IgD-negative memory B cell (primary cell): Measurements from ENCODE around the gene JMJD1C. TPM values are rescaled to one million over a fixed set of nuclear protein-coding genes. Genes with fewer than 3 reads are reported as not detected.
A peak's percentile ranks its signal among the peaks of the same experiment; 100 is the strongest.

Source experiments
- H3K27ac Mint-ChIP-seq, 3 donors: one replicate each; pipeline ENCODE4 v1.8.0; 2020 to 2022; ENCODE audit warnings: mild to moderate bottlenecking in 3 of 3, mixed read lengths in 3 of 3, moderate library complexity in 1 of 3
- H3K27me3 Mint-ChIP-seq: one replicate; pipeline ENCODE4 v1.8.0; 2021; ENCODE audit warnings: mixed read lengths
- H3K36me3 Mint-ChIP-seq: one replicate; pipeline ENCODE4 v1.8.0; 2020; ENCODE audit warnings: mild to moderate bottlenecking, mixed read lengths
- H3K4me1 Mint-ChIP-seq, 3 donors: one replicate each; pipeline ENCODE4 v1.8.0; 2020 to 2022; ENCODE audit warnings: mixed read lengths in 3 of 3, mild to moderate bottlenecking in 1 of 3
- H3K4me3 Mint-ChIP-seq, 4 donors: one replicate each; pipeline ENCODE4 v1.8.0; 2020 to 2022; ENCODE audit warnings: mild to moderate bottlenecking in 4 of 4, mixed read lengths in 4 of 4, moderate library complexity in 3 of 4
- H3K9me3 Mint-ChIP-seq, 3 donors: one replicate each; pipeline ENCODE4 v1.8.0; 2020 to 2021; ENCODE audit warnings: mixed read lengths in 3 of 3, mild to moderate bottlenecking in 1 of 3
- polyA plus RNA-seq: library from polyadenylated mRNA; unstranded; fragments of 300-500 nt; fragmentation: Illumina TruSeq; gene quantifications from one replicate; pipeline ENCODE4 v1.2.3, GENCODE V29; 2021

JMJD1C gene
- polyA plus RNA-seq, 1 donor from 2014 or later = 107 TPM

DNA sequence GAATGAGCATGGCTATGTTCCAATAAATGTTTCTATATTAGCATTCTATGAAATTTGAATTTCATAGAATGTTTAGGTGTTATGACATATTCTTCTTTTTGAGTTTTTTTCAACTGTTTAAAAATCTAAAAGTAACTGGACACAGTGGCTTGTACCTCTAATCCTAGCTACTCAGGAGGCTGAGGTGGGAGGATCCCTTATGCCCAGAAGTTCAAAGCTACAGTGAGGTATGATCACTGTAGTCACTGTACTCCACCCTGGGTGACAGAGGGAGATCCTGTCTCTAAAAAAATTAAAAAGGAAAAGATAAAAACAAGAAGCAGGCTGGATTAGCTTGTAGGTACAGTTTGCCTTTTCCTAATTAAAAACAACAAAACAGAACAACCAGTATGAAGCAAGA, 237.5 kb downstream of the JMJD1C start:
- peaks cover 35 to 53% (median 51%) of the 10 kb centered on the region in 3 donors for H3K4me1 Mint-ChIP-seq
- H3K36me3 Mint-ChIP-seq = peaks cover 2% of the 10 kb centered on the region
- no peaks in the 10 kb centered on the region for H3K9me3 Mint-ChIP-seq
- H3K27me3 Mint-ChIP-seq = no peaks in the 10 kb centered on the region
- H3K4me3 Mint-ChIP-seq = peak overlapping the region in 1 of 4 donors; percentile 0
- H3K27ac Mint-ChIP-seq = peak overlapping the region; percentile 14 to 47 (median 23)

DNA sequence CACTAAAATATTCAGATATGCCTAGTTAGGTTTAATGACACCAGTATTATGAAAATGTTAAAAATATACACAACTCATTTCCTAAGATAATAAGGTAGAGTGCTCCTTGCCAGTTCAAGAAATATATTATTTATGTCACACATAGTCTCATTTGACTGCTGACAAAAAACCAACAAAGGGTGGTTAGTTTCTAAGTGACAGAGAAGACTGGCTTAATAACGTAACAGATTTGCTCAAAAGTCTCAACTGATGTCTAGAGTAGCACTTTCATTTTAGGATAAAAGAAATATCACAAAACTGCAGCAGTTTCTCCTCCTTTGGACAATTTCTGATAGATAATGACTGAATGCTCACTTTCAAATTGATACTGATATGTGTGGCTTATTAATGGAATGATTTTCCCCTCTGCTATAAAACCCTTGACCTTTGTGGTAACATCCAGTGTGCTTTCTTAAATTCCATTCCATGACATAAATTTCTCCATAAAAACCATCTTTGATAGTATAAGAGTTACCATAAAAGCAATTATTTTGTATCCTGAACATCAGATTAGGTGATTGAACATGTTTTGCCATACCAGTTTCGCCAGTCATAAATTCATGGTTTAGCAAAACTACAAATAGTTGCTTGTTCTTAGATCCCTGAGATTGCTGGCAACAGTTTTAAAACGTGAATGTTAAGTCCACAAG, 238.4 kb downstream of the JMJD1C start:
- peaks cover 2% of the 10 kb centered on the region for H3K36me3 Mint-ChIP-seq
- H3K4me3 Mint-ChIP-seq = peak overlapping the region in 3 of 4 donors; percentile 0 to 63 (median 2)
- H3K4me1 Mint-ChIP-seq = peaks cover 35 to 52% (median 48%) of the 10 kb centered on the region in 3 donors
- H3K9me3 Mint-ChIP-seq = no peaks in the 10 kb centered on the region
- H3K27ac Mint-ChIP-seq = peak overlapping the region; percentile 23 to 67 (median 47)
- no peaks in the 10 kb centered on the region for H3K27me3 Mint-ChIP-seq

DNA sequence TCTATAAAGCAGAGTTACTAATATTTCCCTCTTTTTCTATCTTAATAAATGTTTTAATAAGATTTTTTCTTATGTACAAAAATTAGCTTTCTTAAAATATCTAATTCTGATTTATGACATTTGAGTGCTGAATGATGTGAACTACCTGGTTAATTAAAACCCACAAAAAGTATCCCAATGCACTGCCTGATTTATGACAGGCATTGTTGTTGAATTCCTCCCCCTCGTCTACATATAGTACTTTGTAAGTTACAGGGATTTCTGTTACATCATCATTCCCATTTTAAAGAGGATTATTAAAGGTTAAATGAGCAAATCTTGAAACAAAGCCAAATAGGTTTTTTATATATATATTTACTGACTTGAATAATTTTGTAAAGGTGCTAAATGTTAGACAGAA, 241.5 kb downstream of the JMJD1C start:
- H3K4me3 Mint-ChIP-seq = no peak overlapping the region
- H3K9me3 Mint-ChIP-seq = no peaks in the 10 kb centered on the region
- H3K36me3 Mint-ChIP-seq = no peaks in the 10 kb centered on the region
- no peak overlapping the region for H3K27ac Mint-ChIP-seq
- no peaks in the 10 kb centered on the region for H3K27me3 Mint-ChIP-seq
- H3K4me1 Mint-ChIP-seq = peaks cover 48 to 66% (median 63%) of the 10 kb centered on the region in 3 donors

DNA sequence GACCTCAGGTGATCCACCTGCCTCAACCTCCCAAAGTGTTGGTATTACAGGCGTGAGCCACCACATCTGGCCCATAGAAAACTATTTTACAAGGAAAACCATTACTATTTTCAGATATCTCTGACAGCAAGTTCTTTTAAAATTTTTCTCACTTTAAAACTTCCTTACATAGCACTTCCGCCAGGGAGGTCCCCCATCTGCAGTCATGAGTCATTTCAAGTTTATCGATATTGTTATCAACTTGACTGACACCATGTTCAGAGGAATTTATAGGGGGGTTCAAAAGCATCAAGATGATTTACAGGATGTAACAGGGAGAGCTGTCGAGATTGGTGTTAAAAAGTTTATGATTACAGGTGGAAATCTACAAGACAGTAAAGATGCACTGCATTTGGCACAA, 243.8 kb downstream of the JMJD1C start:
- no peaks in the 10 kb centered on the region for H3K36me3 Mint-ChIP-seq
- peak overlapping the region in 3 of 4 donors; percentile 20 to 39 (median 33) for H3K4me3 Mint-ChIP-seq
- H3K27me3 Mint-ChIP-seq = no peaks in the 10 kb centered on the region
- peaks cover 55 to 60% (median 58%) of the 10 kb centered on the region in 3 donors for H3K4me1 Mint-ChIP-seq
- no peaks in the 10 kb centered on the region for H3K9me3 Mint-ChIP-seq
- peak overlapping the region; percentile 2 to 87 (median 77) for H3K27ac Mint-ChIP-seq

DNA sequence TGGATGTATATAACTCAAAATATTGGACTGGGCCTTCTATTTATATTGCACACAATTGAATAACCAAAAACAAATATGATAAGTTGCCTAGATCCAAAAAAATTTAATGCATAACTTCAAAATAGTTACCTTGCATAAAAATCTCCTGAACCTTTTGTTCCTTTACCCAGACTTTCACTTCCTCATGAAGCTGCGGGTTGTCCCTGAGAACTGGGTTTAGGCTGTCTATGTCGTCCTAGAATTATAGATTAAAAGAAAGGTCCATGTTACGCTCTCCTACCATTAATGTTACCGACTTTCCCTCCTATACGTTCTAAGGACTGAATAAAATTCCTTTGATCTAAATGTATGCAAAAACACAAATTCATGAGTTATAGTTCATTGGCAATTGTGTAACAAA, 246.0 kb downstream of the JMJD1C start:
- H3K27me3 Mint-ChIP-seq = no peaks in the 10 kb centered on the region
- H3K4me1 Mint-ChIP-seq = peaks cover 46 to 50% (median 48%) of the 10 kb centered on the region in 3 donors
- H3K36me3 Mint-ChIP-seq = no peaks in the 10 kb centered on the region
- no peaks in the 10 kb centered on the region for H3K9me3 Mint-ChIP-seq
- peak overlapping the region; percentile 15 to 58 (median 39) for H3K27ac Mint-ChIP-seq
- peak overlapping the region in 3 of 4 donors; percentile 24 to 59 (median 31) for H3K4me3 Mint-ChIP-seq

DNA sequence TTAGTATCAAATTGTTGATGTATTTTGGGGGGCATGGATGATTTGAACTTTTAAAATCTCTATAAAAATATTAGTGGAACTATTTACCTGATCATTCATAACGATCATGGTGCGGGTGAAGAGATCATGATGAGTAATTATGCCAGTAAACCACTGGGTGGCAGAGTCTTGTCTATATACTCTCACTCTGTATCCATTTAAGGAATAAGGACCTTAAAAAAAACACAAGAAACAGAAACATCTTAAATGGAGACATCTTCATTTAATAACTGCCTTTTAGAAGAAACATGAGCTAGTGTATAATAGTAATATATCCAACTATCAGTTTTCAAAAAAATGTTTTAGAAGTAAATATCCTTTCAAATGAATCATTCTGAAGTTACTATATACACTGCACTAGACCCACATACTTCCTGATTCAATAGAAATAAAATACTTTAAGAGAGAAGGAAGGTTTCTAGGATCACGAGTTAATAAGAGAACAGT, 248.6 kb downstream of the JMJD1C start:
- Mint-ChIP-seq H3K36me3 (peaks cover 3% of the 10 kb centered on the region), H3K4me3 (no peak overlapping the region), H3K27me3 (no peaks in the 10 kb centered on the region), H3K9me3 (no peaks in the 10 kb centered on the region), H3K27ac (peak overlapping the region; percentile 18 to 52 (median 39)), H3K4me1 (peaks cover 48 to 52% (median 50%) of the 10 kb centered on the region in 3 donors)

DNA sequence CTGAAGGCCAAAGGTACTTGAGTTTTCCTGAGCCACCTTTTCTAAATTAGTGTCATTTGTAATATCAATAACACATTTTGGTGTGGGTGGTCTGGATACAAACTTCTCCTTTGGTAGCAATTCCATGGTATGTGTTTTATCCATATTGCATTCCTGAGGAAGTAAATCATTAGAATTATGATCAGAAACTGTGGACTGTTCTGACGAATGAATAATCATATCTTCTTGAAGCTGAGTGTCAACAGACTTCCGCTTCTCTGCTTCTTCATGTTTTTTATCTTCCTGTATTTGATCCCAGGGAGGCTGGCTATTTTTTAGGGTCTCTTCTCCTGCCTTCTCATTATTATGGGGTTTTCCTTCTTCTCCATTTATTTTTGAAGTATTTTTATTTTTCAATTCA, 251.2 kb downstream of the JMJD1C start:
- Mint-ChIP-seq H3K27me3 (no peaks in the 10 kb centered on the region), H3K9me3 (no peaks in the 10 kb centered on the region), H3K4me1 (peaks cover 38 to 41% (median 41%) of the 10 kb centered on the region in 3 donors), H3K27ac (peak overlapping the region; percentile 1 to 91 (median 87)), H3K4me3 (no peak overlapping the region), H3K36me3 (peaks cover 11% of the 10 kb centered on the region)

DNA sequence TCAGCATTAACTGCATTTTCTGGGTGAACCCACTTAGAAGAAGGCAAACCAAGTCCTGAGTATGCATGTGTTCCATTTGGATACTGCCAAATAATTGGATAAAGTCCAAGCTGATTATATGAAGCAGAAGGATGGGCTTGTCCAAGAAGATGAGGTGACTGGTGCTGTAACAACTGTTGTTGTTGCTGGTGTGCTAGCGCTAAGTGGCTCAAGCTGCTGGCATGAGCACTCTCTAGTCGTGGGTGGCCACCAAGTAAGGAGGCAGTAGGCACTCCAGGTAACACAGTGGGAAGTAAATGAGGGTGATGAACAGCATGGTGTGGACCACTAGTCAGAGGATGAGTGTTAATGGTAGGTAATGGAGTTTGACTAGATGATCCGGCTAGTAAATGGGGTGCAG, 252.3 kb downstream of the JMJD1C start:
- Mint-ChIP-seq H3K4me3 (peak overlapping the region in 1 of 4 donors; percentile 15), H3K9me3 (no peaks in the 10 kb centered on the region), H3K27me3 (no peaks in the 10 kb centered on the region), H3K36me3 (peaks cover 11% of the 10 kb centered on the region), H3K27ac (peak overlapping the region; percentile 0 to 91 (median 87)), H3K4me1 (peaks cover 33 to 39% (median 34%) of the 10 kb centered on the region in 3 donors)

DNA sequence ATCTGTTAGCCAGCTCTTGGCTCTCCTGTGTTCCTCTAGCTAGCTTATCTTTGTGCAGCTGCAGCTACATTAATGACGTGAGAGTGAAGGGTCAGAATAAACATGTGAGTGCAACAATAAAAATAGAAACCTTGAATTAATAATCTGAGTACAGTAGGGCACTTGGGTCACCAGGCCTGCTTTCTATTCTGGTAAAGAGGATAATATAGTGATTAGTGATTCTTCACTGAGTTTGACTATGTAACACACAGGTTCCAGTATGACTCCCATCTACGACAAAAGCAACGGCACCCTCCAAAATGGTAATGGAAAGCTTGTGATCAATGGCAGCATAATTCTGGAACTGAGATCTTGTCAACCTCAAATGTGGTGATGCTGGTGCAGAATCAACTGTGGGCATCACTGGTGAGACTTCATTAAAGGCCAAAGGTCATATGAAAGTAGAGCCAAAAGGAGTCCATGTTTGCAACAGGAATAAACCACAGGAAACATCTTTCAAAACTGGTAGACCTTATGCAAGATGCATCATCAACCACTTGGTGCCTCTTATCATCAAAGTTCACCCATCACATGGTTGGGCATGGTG, 255.1 kb downstream of the JMJD1C start:
- Mint-ChIP-seq H3K4me1 (peaks cover 43 to 50% (median 47%) of the 10 kb centered on the region in 3 donors), H3K4me3 (peak overlapping the region in 1 of 4 donors; percentile 15), H3K27ac (peak overlapping the region; percentile 39 to 94 (median 62)), H3K9me3 (no peaks in the 10 kb centered on the region), H3K27me3 (no peaks in the 10 kb centered on the region), H3K36me3 (peaks cover 13% of the 10 kb centered on the region)

DNA sequence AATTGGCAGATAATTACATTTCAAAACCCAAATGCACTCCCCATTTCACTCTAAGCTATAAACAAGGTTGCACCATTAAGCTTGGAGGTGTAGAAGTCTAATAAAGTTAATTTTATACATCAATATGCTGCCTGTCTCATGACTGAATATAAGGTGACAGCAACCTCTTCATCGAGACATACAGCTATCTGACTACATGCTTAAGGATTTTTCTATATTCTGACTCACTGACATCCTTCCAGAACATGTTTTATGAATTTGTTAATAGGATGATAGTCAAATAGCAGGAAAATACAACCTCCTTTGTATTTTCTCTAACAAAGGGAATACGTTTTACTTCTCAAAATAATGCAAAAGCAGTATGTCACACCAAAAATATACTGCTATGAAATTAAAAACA, 256.1 kb downstream of the JMJD1C start:
- Mint-ChIP-seq H3K9me3 (no peaks in the 10 kb centered on the region), H3K36me3 (peaks cover 13% of the 10 kb centered on the region), H3K4me3 (no peak overlapping the region), H3K27me3 (no peaks in the 10 kb centered on the region), H3K4me1 (peaks cover 52 to 56% (median 52%) of the 10 kb centered on the region in 3 donors), H3K27ac (no peak overlapping the region)

DNA sequence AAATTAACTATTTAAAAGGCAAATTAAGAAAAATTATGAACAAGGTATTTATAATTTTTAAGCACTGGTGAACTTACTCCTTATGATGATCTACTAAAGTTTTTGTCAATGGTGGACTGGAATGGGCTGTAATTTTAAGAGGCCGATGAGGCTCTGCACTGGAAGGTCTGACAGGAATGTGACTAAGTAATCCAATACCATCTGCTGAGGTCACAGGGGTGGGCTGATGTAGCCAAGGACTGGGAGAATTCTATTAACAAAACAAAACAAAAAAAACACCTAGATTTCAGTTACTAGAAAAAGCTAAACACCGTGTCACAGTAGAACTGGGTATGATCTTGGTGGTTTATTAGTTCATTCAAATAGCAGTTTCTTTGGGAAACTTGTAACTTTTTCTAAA, 256.8 kb downstream of the JMJD1C start:
- H3K9me3 Mint-ChIP-seq = no peaks in the 10 kb centered on the region
- peaks cover 53 to 59% (median 56%) of the 10 kb centered on the region in 3 donors for H3K4me1 Mint-ChIP-seq
- no peak overlapping the region for H3K27ac Mint-ChIP-seq
- no peaks in the 10 kb centered on the region for H3K27me3 Mint-ChIP-seq
- peak overlapping the region in 1 of 4 donors; percentile 29 for H3K4me3 Mint-ChIP-seq
- H3K36me3 Mint-ChIP-seq = peaks cover 15% of the 10 kb centered on the region

DNA sequence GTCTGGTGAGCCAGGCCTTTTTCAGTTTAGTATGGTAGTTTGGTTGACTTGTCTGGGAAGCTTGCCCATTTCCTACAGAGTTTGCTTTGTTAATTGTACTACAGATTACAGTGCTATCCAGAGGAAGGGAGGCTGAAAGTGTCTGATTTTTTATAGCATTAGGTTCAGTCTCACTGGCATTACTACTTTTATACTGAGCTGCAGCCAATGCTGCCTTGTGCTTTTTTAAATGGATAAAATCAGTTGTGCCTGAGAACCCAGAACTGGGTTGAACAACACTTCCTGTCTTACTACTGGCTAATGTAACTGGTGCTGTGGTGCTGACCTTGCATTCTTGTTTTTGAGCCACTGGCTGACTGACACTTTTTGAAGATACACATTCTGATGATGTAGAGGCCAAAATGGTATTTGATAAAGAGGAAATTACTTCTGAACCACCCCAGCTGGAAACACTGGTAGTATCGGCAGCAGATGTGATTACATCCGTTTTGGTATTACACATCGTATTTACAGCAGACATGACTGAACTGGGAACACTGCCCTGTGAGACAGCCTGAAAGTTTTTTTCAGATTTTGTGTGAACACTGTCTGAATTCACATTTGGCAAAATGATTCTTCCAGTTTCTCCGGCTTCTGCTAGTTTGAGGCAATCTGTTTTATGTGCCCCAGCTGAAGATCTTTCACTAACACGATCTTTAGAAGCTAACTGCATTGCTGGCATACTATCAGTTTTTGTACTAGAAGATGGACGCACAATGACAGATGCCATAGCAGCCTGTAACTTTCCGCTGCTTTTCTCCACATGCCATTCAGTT, 258.6 kb downstream of the JMJD1C start:
- Mint-ChIP-seq H3K27ac (peak overlapping the region; percentile 41 to 84 (median 52)), H3K9me3 (no peaks in the 10 kb centered on the region), H3K36me3 (peaks cover 12% of the 10 kb centered on the region), H3K27me3 (no peaks in the 10 kb centered on the region), H3K4me3 (peak overlapping the region in 2 of 4 donors; percentile 55 to 76), H3K4me1 (peaks cover 49 to 56% (median 53%) of the 10 kb centered on the region in 3 donors)

DNA sequence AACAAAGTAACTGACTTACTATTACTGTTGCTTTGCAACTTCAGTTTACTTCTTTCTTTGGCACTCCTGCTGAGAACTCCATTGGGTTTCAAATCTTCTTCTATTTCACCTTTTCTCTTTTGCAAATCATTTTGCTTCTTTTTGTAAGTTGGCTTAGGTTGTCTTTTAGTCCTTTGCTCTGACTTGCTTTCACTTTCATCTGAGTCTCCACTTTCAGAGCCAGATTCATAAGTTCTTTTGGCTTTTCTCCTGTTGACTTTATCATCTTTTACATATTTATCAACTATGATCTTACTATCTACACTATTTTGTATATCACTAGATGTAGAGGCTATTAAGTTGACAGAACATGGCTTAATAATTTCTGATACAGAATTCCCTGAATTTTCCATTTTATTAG, 259.2 kb downstream of the JMJD1C start:
- peaks cover 9% of the 10 kb centered on the region for H3K36me3 Mint-ChIP-seq
- H3K27me3 Mint-ChIP-seq = no peaks in the 10 kb centered on the region
- H3K4me3 Mint-ChIP-seq = peak overlapping the region in 3 of 4 donors; percentile 5 to 76 (median 55)
- peaks cover 46 to 57% (median 49%) of the 10 kb centered on the region in 3 donors for H3K4me1 Mint-ChIP-seq
- peak overlapping the region in 2 of 3 donors; percentile 41 to 84 for H3K27ac Mint-ChIP-seq
- no peaks in the 10 kb centered on the region for H3K9me3 Mint-ChIP-seq

DNA sequence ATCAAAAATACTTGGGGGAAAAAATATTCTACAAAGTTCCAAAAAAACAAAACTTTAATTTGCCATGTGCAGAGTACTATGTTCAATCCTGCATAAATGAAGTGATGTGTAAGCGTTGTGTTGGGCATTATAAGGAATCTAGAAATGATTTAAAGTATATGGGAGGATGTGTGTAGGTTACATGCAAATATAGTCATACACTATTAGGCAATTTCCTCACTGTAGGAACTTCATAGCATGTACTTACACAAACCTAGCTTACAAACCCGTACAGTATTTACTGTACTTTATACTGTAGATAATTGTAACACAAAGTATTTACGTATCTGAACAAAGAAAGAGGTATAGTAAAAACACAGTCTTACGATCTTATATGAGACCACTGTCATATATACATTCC, 260.4 kb downstream of the JMJD1C start:
- H3K27me3 Mint-ChIP-seq = no peaks in the 10 kb centered on the region
- peak overlapping the region; percentile 41 to 73 (median 72) for H3K27ac Mint-ChIP-seq
- peaks cover 43 to 58% (median 52%) of the 10 kb centered on the region in 3 donors for H3K4me1 Mint-ChIP-seq
- peaks cover 4% of the 10 kb centered on the region for H3K36me3 Mint-ChIP-seq
- peak overlapping the region; percentile 8 to 82 (median 46) for H3K4me3 Mint-ChIP-seq
- H3K9me3 Mint-ChIP-seq = no peaks in the 10 kb centered on the region
